ENCODE data around the gene VILL.

Gene VILL

DNA sequence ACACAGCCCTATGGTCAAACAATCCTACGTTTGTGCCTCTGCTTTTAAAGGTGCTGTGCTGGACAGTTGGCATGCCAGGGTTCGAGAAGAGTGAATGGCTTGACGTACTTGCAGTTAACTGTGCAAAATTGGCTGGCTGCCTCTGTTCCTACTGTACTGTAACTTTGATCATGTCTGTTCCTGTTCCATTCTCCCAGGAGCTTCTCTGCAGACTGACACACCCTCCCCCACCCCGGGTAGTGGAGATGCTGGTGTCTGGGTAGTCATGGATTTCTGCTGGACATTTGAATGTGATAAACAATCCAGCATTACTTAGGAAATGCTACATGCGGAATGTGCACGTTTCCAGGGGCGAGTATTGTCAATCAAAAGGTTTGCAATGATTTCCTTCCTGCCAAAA is 6.5 kb upstream of the VILL start:
- H2BK5ac ChIP-seq (ENCODE audit: low read length): no peak overlapping the region
- H3K27me3 ChIP-seq (ENCODE audit: insufficient read depth, low read length, poor library complexity): no peaks in the 10 kb centered on the region
- no peaks in the 10 kb centered on the region for H3K79me2 ChIP-seq (ENCODE audit: control insufficient read depth, insufficient read depth, low read length)
- no peak overlapping the region for H3K27ac ChIP-seq (ENCODE audit: low read depth, low read length)
- no peaks in the 10 kb centered on the region for H3K79me1 ChIP-seq (ENCODE audit: low read length)
- no CpG with 5 or more reads among the region's 7 CpGs for WGBS (ENCODE audit: extremely low coverage, insufficient coverage, low lambda C conversion rate)
- H3K4me1 ChIP-seq (ENCODE audit: control insufficient read depth, low read depth, low read length): no peaks in the 10 kb centered on the region
- H4K8ac ChIP-seq (ENCODE audit: low read depth, low read length): no peak overlapping the region
- H3K23ac ChIP-seq (ENCODE audit: low read length): no peak overlapping the region
- no peak overlapping the region for H3K4me2 ChIP-seq (ENCODE audit: low read length)
- no peak overlapping the region for H3K9ac ChIP-seq (ENCODE audit: low read length)
- H3K18ac ChIP-seq (ENCODE audit: low read length): no peak overlapping the region
- no peak overlapping the region for H4K5ac ChIP-seq (ENCODE audit: low read length)
- no peak overlapping the region for H2BK120ac ChIP-seq (ENCODE audit: low read depth, low read length)
- H3K4ac ChIP-seq (ENCODE audit: low read depth, low read length): no peak overlapping the region
- DNase-seq: no peak
- no peak overlapping the region for H2AK5ac ChIP-seq (ENCODE audit: low read length)
- H3K36me3 ChIP-seq (ENCODE audit: control insufficient read depth, insufficient read depth, low read length): no peaks in the 10 kb centered on the region
- no peak overlapping the region for H2BK15ac ChIP-seq (replicated peaks; ENCODE audit: low read depth)
- no peak overlapping the region for H3K4me3 ChIP-seq (ENCODE audit: low read length)
- H3K56ac ChIP-seq (ENCODE audit: low read length): no peak overlapping the region

DNA sequence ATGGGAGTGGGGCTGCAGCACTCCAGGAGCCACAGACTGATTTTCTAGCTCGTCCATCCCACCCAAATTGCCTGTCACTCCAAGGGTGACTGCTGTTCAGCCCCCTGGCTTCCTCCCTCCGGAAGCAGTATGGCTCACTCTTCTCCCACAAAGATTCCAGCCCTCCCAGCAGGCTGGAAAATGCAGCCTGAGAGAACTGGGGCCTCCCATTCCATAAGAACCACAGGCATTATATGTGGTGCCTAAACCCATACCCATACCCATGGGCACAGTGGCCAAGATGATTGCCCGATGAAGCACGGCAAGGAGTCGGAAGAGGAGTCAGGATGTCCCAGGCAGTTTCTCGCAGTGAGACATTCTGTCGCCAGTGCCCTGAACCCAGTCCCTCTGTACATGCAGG is 6.0 kb upstream of the VILL start:
- Histone ChIP-seq H4K5ac (ENCODE audit: low read length) (no peak overlapping the region), H3K36me3 (ENCODE audit: control insufficient read depth, insufficient read depth, low read length) (no peaks in the 10 kb centered on the region), H3K56ac (ENCODE audit: low read length) (no peak overlapping the region), H4K8ac (ENCODE audit: low read depth, low read length) (no peak overlapping the region), H3K27me3 (ENCODE audit: insufficient read depth, low read length, poor library complexity) (no peaks in the 10 kb centered on the region), H3K4me2 (ENCODE audit: low read length) (no peak overlapping the region), H2BK15ac (replicated peaks; ENCODE audit: low read depth) (no peak overlapping the region), H3K9ac (ENCODE audit: low read length) (no peak overlapping the region), H3K18ac (ENCODE audit: low read length) (no peak overlapping the region), H3K27ac (ENCODE audit: low read depth, low read length) (no peak overlapping the region), H2BK5ac (ENCODE audit: low read length) (no peak overlapping the region), H3K79me1 (ENCODE audit: low read length) (no peaks in the 10 kb centered on the region), H2BK120ac (ENCODE audit: low read depth, low read length) (no peak overlapping the region), H3K23ac (ENCODE audit: low read length) (no peak overlapping the region), H3K79me2 (ENCODE audit: control insufficient read depth, insufficient read depth, low read length) (no peaks in the 10 kb centered on the region), H3K4ac (ENCODE audit: low read depth, low read length) (no peak overlapping the region), H3K4me1 (ENCODE audit: control insufficient read depth, low read depth, low read length) (no peaks in the 10 kb centered on the region), H2AK5ac (ENCODE audit: low read length) (no peak overlapping the region), H3K4me3 (ENCODE audit: low read length) (no peak overlapping the region)
- DNase-seq: no peak
- no CpG with 5 or more reads among the region's 7 CpGs for WGBS (ENCODE audit: extremely low coverage, insufficient coverage, low lambda C conversion rate)

DNA sequence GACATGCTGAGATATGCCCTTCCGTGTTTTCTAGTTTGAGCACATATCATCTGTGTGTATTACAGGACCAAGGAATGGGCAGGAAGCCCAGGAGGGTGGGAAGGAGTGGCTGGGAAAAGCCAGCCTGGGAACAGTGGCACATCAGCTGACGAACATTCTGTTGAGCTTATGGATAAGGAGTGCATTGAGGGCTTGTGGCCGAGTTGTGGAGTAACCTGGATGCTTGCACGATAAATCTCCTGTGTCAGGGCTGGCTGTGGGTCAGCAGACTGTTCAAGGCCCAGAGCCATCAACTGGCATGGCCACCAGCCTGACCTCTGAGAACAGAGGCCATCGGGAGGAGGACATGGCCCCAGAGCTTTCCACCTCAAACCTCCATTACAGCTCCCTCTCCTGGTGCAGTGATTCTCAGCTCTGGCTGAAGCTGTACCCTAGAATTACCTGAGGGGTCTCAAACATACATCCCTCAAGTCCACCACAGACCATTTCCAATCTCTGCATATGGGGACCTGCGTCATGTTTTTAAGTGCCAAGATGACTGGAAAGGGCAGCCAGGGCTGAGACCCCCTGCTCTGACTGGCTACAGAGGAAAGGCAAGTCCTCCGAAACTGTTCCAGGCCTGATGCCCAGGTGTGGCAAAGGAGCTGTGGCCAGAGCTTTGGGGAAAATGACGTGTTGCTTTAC is 4.8 kb upstream of the VILL start:
- H3K27ac ChIP-seq (ENCODE audit: low read depth, low read length): no peak overlapping the region
- H4K8ac ChIP-seq (ENCODE audit: low read depth, low read length): no peak overlapping the region
- H2BK15ac ChIP-seq (replicated peaks; ENCODE audit: low read depth): no peak overlapping the region
- no peak overlapping the region for H2BK120ac ChIP-seq (ENCODE audit: low read depth, low read length)
- H3K56ac ChIP-seq (ENCODE audit: low read length): no peak overlapping the region
- no peaks in the 10 kb centered on the region for H3K4me1 ChIP-seq (ENCODE audit: control insufficient read depth, low read depth, low read length)
- no peak overlapping the region for H3K4me3 ChIP-seq (ENCODE audit: low read length)
- H3K9ac ChIP-seq (ENCODE audit: low read length): no peak overlapping the region
- no peaks in the 10 kb centered on the region for H3K27me3 ChIP-seq (ENCODE audit: insufficient read depth, low read length, poor library complexity)
- H2BK5ac ChIP-seq (ENCODE audit: low read length): no peak overlapping the region
- no peak overlapping the region for H3K4me2 ChIP-seq (ENCODE audit: low read length)
- no CpG with 5 or more reads among the region's 8 CpGs for WGBS (ENCODE audit: extremely low coverage, insufficient coverage, low lambda C conversion rate)
- H4K5ac ChIP-seq (ENCODE audit: low read length): no peak overlapping the region
- no peaks in the 10 kb centered on the region for H3K79me2 ChIP-seq (ENCODE audit: control insufficient read depth, insufficient read depth, low read length)
- no peak for DNase-seq
- H3K18ac ChIP-seq (ENCODE audit: low read length): no peak overlapping the region
- H3K36me3 ChIP-seq (ENCODE audit: control insufficient read depth, insufficient read depth, low read length): no peaks in the 10 kb centered on the region
- H3K4ac ChIP-seq (ENCODE audit: low read depth, low read length): no peak overlapping the region
- no peak overlapping the region for H2AK5ac ChIP-seq (ENCODE audit: low read length)
- H3K79me1 ChIP-seq (ENCODE audit: low read length): no peaks in the 10 kb centered on the region
- H3K23ac ChIP-seq (ENCODE audit: low read length): no peak overlapping the region

DNA sequence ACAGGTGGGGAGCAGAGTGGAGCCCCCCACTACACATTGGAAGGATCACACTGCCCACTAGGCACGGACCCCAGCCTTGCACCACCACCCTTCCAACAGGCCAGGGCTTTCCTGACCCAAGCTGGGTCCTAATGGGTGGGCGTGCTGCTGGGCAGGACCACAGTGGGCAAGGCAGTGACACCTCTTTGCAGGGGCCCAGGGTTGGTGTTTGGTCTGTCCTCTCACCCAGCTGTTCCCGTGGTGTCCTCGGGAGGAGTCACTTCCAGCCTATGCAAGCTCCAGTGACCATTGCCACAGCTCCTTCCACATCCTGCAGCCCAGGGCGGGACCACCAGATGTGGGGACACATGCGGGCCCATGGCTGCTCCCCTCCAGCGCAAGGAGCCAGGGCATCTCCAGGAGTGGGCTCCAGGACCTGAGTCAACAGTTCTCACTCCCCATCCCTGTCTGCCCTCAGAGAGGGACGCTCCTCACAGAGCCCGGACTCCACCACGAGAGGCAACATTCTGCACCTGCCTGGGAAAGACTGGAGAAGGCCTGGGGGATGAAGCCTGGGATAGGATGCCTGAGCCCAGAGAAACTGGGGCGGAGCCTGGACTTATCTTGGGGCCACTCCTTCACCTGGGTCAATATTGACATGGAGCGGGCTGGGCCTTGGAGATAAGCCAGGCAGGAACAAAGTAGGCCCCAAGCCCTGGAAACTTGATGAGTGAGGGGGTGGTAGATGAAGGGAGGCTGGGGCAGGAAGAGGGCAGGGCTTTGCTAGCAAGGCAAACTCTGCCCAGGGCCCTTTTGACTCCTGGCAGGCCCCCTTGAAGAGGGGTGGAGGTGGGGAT is 3.9 kb upstream of the VILL start:
- H3K18ac ChIP-seq (ENCODE audit: low read length): no peak overlapping the region
- WGBS (ENCODE audit: extremely low coverage, insufficient coverage, low lambda C conversion rate): no CpG with 5 or more reads among the region's 12 CpGs
- H4K8ac ChIP-seq (ENCODE audit: low read depth, low read length): no peak overlapping the region
- H3K4me1 ChIP-seq (ENCODE audit: control insufficient read depth, low read depth, low read length): no peaks in the 10 kb centered on the region
- H3K79me2 ChIP-seq (ENCODE audit: control insufficient read depth, insufficient read depth, low read length): no peaks in the 10 kb centered on the region
- H3K4me3 ChIP-seq (ENCODE audit: low read length): no peak overlapping the region
- no peak overlapping the region for H2BK120ac ChIP-seq (ENCODE audit: low read depth, low read length)
- H3K36me3 ChIP-seq (ENCODE audit: control insufficient read depth, insufficient read depth, low read length): no peaks in the 10 kb centered on the region
- H3K27me3 ChIP-seq (ENCODE audit: insufficient read depth, low read length, poor library complexity): no peaks in the 10 kb centered on the region
- peak; percentile 63 for DNase-seq
- H3K79me1 ChIP-seq (ENCODE audit: low read length): no peaks in the 10 kb centered on the region
- H2BK5ac ChIP-seq (ENCODE audit: low read length): no peak overlapping the region
- no peak overlapping the region for H2BK15ac ChIP-seq (replicated peaks; ENCODE audit: low read depth)
- H3K4me2 ChIP-seq (ENCODE audit: low read length): no peak overlapping the region
- no peak overlapping the region for H2AK5ac ChIP-seq (ENCODE audit: low read length)
- no peak overlapping the region for H3K4ac ChIP-seq (ENCODE audit: low read depth, low read length)
- no peak overlapping the region for H4K5ac ChIP-seq (ENCODE audit: low read length)
- H3K27ac ChIP-seq (ENCODE audit: low read depth, low read length): no peak overlapping the region
- H3K56ac ChIP-seq (ENCODE audit: low read length): no peak overlapping the region
- no peak overlapping the region for H3K23ac ChIP-seq (ENCODE audit: low read length)
- no peak overlapping the region for H3K9ac ChIP-seq (ENCODE audit: low read length)

DNA sequence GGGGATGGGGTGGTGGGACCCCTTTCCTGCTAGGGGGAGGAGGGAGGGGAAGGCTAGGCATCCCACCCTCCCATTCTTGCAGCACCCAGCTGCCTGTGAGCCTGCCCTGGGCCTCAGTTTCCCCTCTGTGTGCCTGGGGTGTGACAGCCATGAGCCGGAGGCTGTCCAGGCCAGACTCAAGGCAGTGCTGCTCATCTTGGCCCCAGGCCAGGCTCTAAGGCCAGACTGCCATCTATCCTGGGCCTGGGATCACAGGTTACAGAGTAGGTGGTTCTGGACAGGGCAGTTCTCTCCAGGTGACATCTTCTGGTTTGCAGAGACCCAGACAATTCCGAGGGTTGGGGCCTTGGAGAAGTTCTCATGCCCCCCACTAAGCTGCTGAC is 3.3 kb upstream of the VILL start:
- Histone ChIP-seq H3K27me3 (ENCODE audit: insufficient read depth, low read length, poor library complexity) (no peaks in the 10 kb centered on the region), H3K4me1 (ENCODE audit: control insufficient read depth, low read depth, low read length) (no peaks in the 10 kb centered on the region), H2BK15ac (replicated peaks; ENCODE audit: low read depth) (no peak overlapping the region), H4K8ac (ENCODE audit: low read depth, low read length) (no peak overlapping the region), H3K23ac (ENCODE audit: low read length) (no peak overlapping the region), H3K79me1 (ENCODE audit: low read length) (no peaks in the 10 kb centered on the region), H3K9ac (ENCODE audit: low read length) (no peak overlapping the region), H3K4ac (ENCODE audit: low read depth, low read length) (no peak overlapping the region), H3K79me2 (ENCODE audit: control insufficient read depth, insufficient read depth, low read length) (no peaks in the 10 kb centered on the region), H3K18ac (ENCODE audit: low read length) (no peak overlapping the region), H3K27ac (ENCODE audit: low read depth, low read length) (no peak overlapping the region), H2AK5ac (ENCODE audit: low read length) (no peak overlapping the region), H3K4me2 (ENCODE audit: low read length) (no peak overlapping the region), H3K4me3 (ENCODE audit: low read length) (no peak overlapping the region), H3K36me3 (ENCODE audit: control insufficient read depth, insufficient read depth, low read length) (no peaks in the 10 kb centered on the region), H2BK5ac (ENCODE audit: low read length) (no peak overlapping the region), H3K56ac (ENCODE audit: low read length) (peak overlapping the region; percentile 7), H2BK120ac (ENCODE audit: low read depth, low read length) (no peak overlapping the region), H4K5ac (ENCODE audit: low read length) (no peak overlapping the region)
- WGBS (ENCODE audit: extremely low coverage, insufficient coverage, low lambda C conversion rate): no CpG with 5 or more reads among the region's 2 CpGs
- no peak for DNase-seq
